ENCODE results near the gene PODXL. TPM values are rescaled to one million over a fixed set of nuclear protein-coding genes. Genes with fewer than 3 reads are reported as not detected.

Gene PODXL
- total and polyA plus RNA-seq, 10 of the 15 experiments (the other 5 are each of a cell fraction or from before 2014, with no cell fraction given): 0.04 to 1.8 (median 0.38) TPM

GRCh38 chr7:131507592-131508331, 48.7 kb downstream of the PODXL start:
- H2AFZ ChIP-seq (ENCODE audit: control insufficient read depth, low read depth, low read length): peak overlapping the region; percentile 19; the same call in 1 of the 2 replicates
- no peak overlapping the region for H3K27ac ChIP-seq (ENCODE audit: control insufficient read depth, insufficient read depth)
- 1% methylated on average over 14 of the region's 14 CpGs for WGBS (ENCODE audit: insufficient coverage, insufficient replicate concordance, low lambda C conversion rate, missing lambda C conversion rate)
- FAIRE-seq (peak; percentile 56), ATAC-seq (peak; percentile 96), DNase-seq (ENCODE audit: low read depth, low spot score) (no peak)
- no peak overlapping the region for H3K9ac ChIP-seq (ENCODE audit: control insufficient read depth, insufficient read depth, low read length)
- intact Hi-C loops (cut with micrococcal nuclease; ENCODE audit: unreplicated experiment) (loop anchor here (1.0 kb wide), 1 partner anchor 147 kb away; no protein-coding TSS in a partner anchor), in situ Hi-C loops (cut with MboI) (no loop called here)
- no peaks in the 10 kb centered on the region for H3K27me3 ChIP-seq (replicated peaks in 1 of 2; ENCODE audit: control insufficient read depth in 2 of 2, insufficient read depth in 2 of 2, low read length in 1 of 2)
- H3K79me2 ChIP-seq (ENCODE audit: control insufficient read depth, insufficient read depth, low read length): no peaks in the 10 kb centered on the region
- no TSS peak for BruUV-seq (replicated peaks)
- H3K36me3 ChIP-seq (ENCODE audit: control insufficient read depth in 2 of 2, insufficient read depth in 2 of 2, low read length in 1 of 2): no peaks in the 10 kb centered on the region
- ChIA-PET RAD21 (ENCODE audit: unreplicated experiment) (interaction anchor here (1.3 kb wide), 1 partner anchor 147 kb away, joined by 8 read pairs; no protein-coding TSS in a partner anchor), CTCF (interaction anchor here (0.7 to 3.8 kb wide), 18 partner anchors 9 to 810 kb away, joined by 3 to 21 read pairs (median 4); no protein-coding TSS in a partner anchor), POLR2A (no interaction called here), SMC1A (ENCODE audit: uncharacterized antibody, unreplicated experiment) (interaction anchor here (0.5 to 1.7 kb wide), 5 partner anchors 14 to 1770 kb away, joined by 3 to 5 read pairs (median 4); no protein-coding TSS in a partner anchor)
- H3K9me3 ChIP-seq (replicated peaks; ENCODE audit: control insufficient read depth, insufficient read depth, low read length): no peaks in the 10 kb centered on the region
- no peak overlapping the region for H3K4me3 ChIP-seq
- TF ChIP-seq RELA (IDR thresholded peaks at IDR 0.05; ENCODE audit: borderline replicate concordance, partially characterized antibody): peak; percentile 34
- peak; percentile 65 for TF ChIP-seq SMC3 (IDR thresholded peaks at IDR 0.05; ENCODE audit: borderline replicate concordance, low read length)
- TF ChIP-seq NBN (IDR thresholded peaks at IDR 0.05): 0 out of 2 replicates have a peak, but pooled peaks have one; percentile 19
- peak; percentile 91 to 95 (median 95) for TF ChIP-seq CTCF (IDR thresholded peaks at IDR 0.05 in 2 of 3, conservative IDR thresholded peaks at IDR 0.05 in 1 of 3; ENCODE audit: control insufficient read depth in 2 of 3, extremely low read depth in 1 of 3, insufficient read depth in 1 of 3, low read depth in 3 of 3, low read length in 3 of 3)
- no peak for TF ChIP-seq PML (IDR thresholded peaks at IDR 0.05; ENCODE audit: low read length)
- peak; percentile 58; the same call in 1 of the 2 replicates for TF ChIP-seq YY1 (IDR thresholded peaks at IDR 0.05; ENCODE audit: low read depth, low read length)
- TF ChIP-seq E2F4 (IDR thresholded peaks at IDR 0.05; ENCODE audit: low read depth, low read length): 0 out of 2 replicates have a peak, but pooled peaks have one; percentile 18
- TF ChIP-seq PAX5 (IDR thresholded peaks at IDR 0.05; ENCODE audit: borderline replicate concordance, low read depth, low read length): no peak
- TF ChIP-seq BHLHE40 (IDR thresholded peaks at IDR 0.05; ENCODE audit: borderline replicate concordance in 1 of 2, low read depth in 2 of 2, low read length in 1 of 2): peak; percentile 24 to 44; a peak in 2 of 4 replicates
- TF ChIP-seq RAD21 (IDR thresholded peaks at IDR 0.05; ENCODE audit: insufficient read depth, low read depth, low read length): peak; percentile 66
- TF ChIP-seq MLLT1 (IDR thresholded peaks at IDR 0.05): 0 out of 2 replicates have a peak, but pooled peaks have one; percentile 27
- TF ChIP-seq E4F1 (IDR thresholded peaks at IDR 0.05; ENCODE audit: borderline replicate concordance, partially characterized antibody): no peak
- no peak for TF ChIP-seq NFYB (IDR thresholded peaks at IDR 0.05; ENCODE audit: insufficient read depth, low read depth, low read length)
- TF ChIP-seq SMARCA5 (IDR thresholded peaks at IDR 0.05): peak; percentile 80
- no peak for TF ChIP-seq SREBF1 (IDR thresholded peaks at IDR 0.05; ENCODE audit: low read length)
- TF ChIP-seq ZBED1 (IDR thresholded peaks at IDR 0.05; ENCODE audit: borderline replicate concordance): no peak
- no peaks in the 10 kb centered on the region for H3K4me1 ChIP-seq (ENCODE audit: control insufficient read depth, insufficient read depth, low read length)
- H4K20me1 ChIP-seq (ENCODE audit: control insufficient read depth, insufficient read depth): no peaks in the 10 kb centered on the region
- H3K4me2 ChIP-seq (ENCODE audit: control insufficient read depth, insufficient read depth): peak overlapping the region; percentile 35; the same call in 1 of the 2 replicates
